Endothelial cell of umbilical vein (primary cell): ENCODE measurements around the gene NTN1. TPM values are rescaled to one million over a fixed set of nuclear protein-coding genes. Genes with fewer than 3 reads are reported as not detected.

Experiments
- BruUV-seq: library from RNA; stranded (reverse); fragments of 400-500 nt; replicated peaks from 2 replicates; lab custom pipeline; 2021; lab: Mats Ljungman, UMichigan
- CTCF ChIA-PET: fragments of 300-600, 350-600 bp; sonication (Branson Sonifier 250); formaldehyde crosslinking; loops from one replicate; lab custom pipeline; 2021; ENCODE audit warnings: antibody characterized with exemption, inconsistent platforms; lab: Charles Lee
- POLR2A ChIA-PET: fragments of 300-600, 350-600 bp; sonication (Branson Sonifier 250); formaldehyde crosslinking; loops from one replicate; lab custom pipeline; 2021; ENCODE audit warnings: antibody characterized with exemption, inconsistent platforms; lab: Charles Lee
- DNase-seq: peaks from one replicate; pipeline ENCODE4 v3.0.0-alpha.2; 2011; ENCODE audit warnings: low read depth, low spot score
- FAIRE-seq: peaks from 2 replicates; lab custom pipeline; 2011; peaks lifted over from hg19 to GRCh38; lab: Jason Lieb, UNC
- H2AFZ ChIP-seq: 2 replicates; pipeline ENCODE4 v1.6.0; 2012; ENCODE audit warnings: low read depth, low read length, control low read depth, inconsistent platforms
- H3K27ac ChIP-seq: 2 replicates; pipeline ENCODE4 v1.5.1; 2011; ENCODE audit warnings: low read depth, mild to moderate bottlenecking, control low read depth, low read length, moderate library complexity; ENCODE audit not compliant: insufficient read depth
- H3K27me3 ChIP-seq, 2 experiments: 2 replicates each; pipeline versions ENCODE4 v1.6.0 to v1.6.1; 2011; ENCODE audit warnings: low read length in 2 of 2, mixed read lengths in 1 of 2; ENCODE audit not compliant: control insufficient read depth in 2 of 2, insufficient read depth in 2 of 2
- H3K36me3 ChIP-seq, 2 experiments: 2 replicates in 1 of 2; 3 replicates in 1 of 2; pipeline ENCODE4 v1.5.1; 2011; ENCODE audit warnings: low read length in 2 of 2, mild to moderate bottlenecking in 1 of 2, moderate library complexity in 1 of 2; ENCODE audit not compliant: control insufficient read depth in 2 of 2, insufficient read depth in 2 of 2; ENCODE audit errors: extremely low read depth in 1 of 2
- H3K4me1 ChIP-seq: 3 replicates; pipeline ENCODE4 v1.5.1; 2011; ENCODE audit warnings: mild to moderate bottlenecking, low read length; ENCODE audit not compliant: control insufficient read depth, insufficient read depth; ENCODE audit errors: extremely low read depth
- H3K4me2 ChIP-seq: 2 replicates; pipeline ENCODE4 v1.6.1; 2011; ENCODE audit warnings: low read length, control low read depth, mixed read lengths; ENCODE audit not compliant: insufficient read depth
- H3K4me3 ChIP-seq, 3 experiments: fragments of 200-600 bp in 1 of 3; sonication (generic), shearing (Covaris generic) in 1 of 3; replicated peaks in 1 of 3; 2 replicates each; pipeline ENCODE4 v1.5.1; 2011 to 2016; ENCODE audit warnings: control low read depth in 3 of 3, low read length in 3 of 3, mild to moderate bottlenecking in 2 of 3, inconsistent platforms in 1 of 3, low read depth in 1 of 3, moderate library complexity in 1 of 3; ENCODE audit not compliant: insufficient read depth in 1 of 3
- H3K79me2 ChIP-seq: 2 replicates; pipeline ENCODE4 v1.6.0; 2012; ENCODE audit warnings: low read length, inconsistent platforms; ENCODE audit not compliant: control insufficient read depth, insufficient read depth
- H3K9ac ChIP-seq: replicated peaks from 2 replicates; pipeline ENCODE3; 2011; ENCODE audit warnings: low read length, control low read depth; ENCODE audit not compliant: insufficient read depth; ENCODE audit errors: extremely low read depth
- H3K9me1 ChIP-seq: replicated peaks from 3 replicates; pipeline ENCODE4 v1.6.0; 2011; ENCODE audit warnings: mild to moderate bottlenecking, low read length; ENCODE audit not compliant: control insufficient read depth, insufficient read depth; ENCODE audit errors: extremely low read depth
- H3K9me3 ChIP-seq: replicated peaks from 2 replicates; pipeline ENCODE4 v1.5.1; 2012; ENCODE audit warnings: low read length, inconsistent platforms; ENCODE audit not compliant: control insufficient read depth, insufficient read depth
- H4K20me1 ChIP-seq: replicated peaks from 2 replicates; pipeline ENCODE3; 2011; ENCODE audit warnings: mild to moderate bottlenecking, low read length; ENCODE audit not compliant: control insufficient read depth, insufficient read depth; ENCODE audit errors: extremely low read depth
- CTCF ChIP-seq, 2 donors: IDR thresholded peaks; 1 replicate in 1 of 2; 2 replicates in 1 of 2; pipeline ENCODE4 v1.5.1; 2011; ENCODE audit warnings: low read length in 2 of 2, mild to moderate bottlenecking in 2 of 2, moderate library complexity in 2 of 2, control low read depth in 1 of 2, inconsistent platforms in 1 of 2, low read depth in 1 of 2; ENCODE audit not compliant: insufficient read depth in 1 of 2; ENCODE audit errors: extremely low read depth in 1 of 2
- EZH2 ChIP-seq: IDR thresholded peaks from 2 replicates; pipeline ENCODE4 v1.6.1; 2012; ENCODE audit warnings: borderline replicate concordance, low read depth, mild to moderate bottlenecking, moderate library complexity, low read length, inconsistent platforms; ENCODE audit not compliant: severe bottlenecking
- FOS ChIP-seq: IDR thresholded peaks from 2 replicates; pipeline ENCODE4 v1.6.1; 2011; ENCODE audit warnings: mild to moderate bottlenecking, low read length, moderate library complexity, borderline replicate concordance; ENCODE audit not compliant: insufficient read depth
- GATA2 ChIP-seq: IDR thresholded peaks from 2 replicates; pipeline ENCODE4 v1.7.0; 2011; ENCODE audit warnings: low read depth, mild to moderate bottlenecking, moderate library complexity, mixed read lengths, low read length; ENCODE audit not compliant: insufficient read length, insufficient read depth
- JUN ChIP-seq: IDR thresholded peaks from 2 replicates; pipeline ENCODE4 v1.6.1; 2011; ENCODE audit warnings: borderline replicate concordance, low read depth; ENCODE audit not compliant: insufficient read length, insufficient read depth
- MYC ChIP-seq: IDR thresholded peaks from one replicate; pipeline ENCODE4 v1.6.1; 2011; ENCODE audit warnings: mild to moderate bottlenecking, low read depth, low read length
- POLR2A ChIP-seq: IDR thresholded peaks from 2 replicates; pipeline ENCODE4 v1.6.1; 2012; ENCODE audit warnings: low read depth, mild to moderate bottlenecking, control low read depth, low read length
- POLR2AphosphoS5 ChIP-seq: IDR thresholded peaks from 2 replicates; pipeline ENCODE4 v1.6.1; 2012; ENCODE audit warnings: low read depth, mild to moderate bottlenecking, control low read depth, low read length, moderate library complexity; ENCODE audit not compliant: insufficient read depth
- dilution Hi-C: fragments of 300-500 bp; cut with MboI; formaldehyde crosslinking; loops from one replicate; pipeline ENCODE4 v1.15.0; 2019; ENCODE audit warnings: low sequenced_read_pairs; ENCODE audit not compliant: extremely low pct_ligation_motif_present
- intact Hi-C: fragments of 100-400 bp; cut with micrococcal nuclease; formaldehyde crosslinking; loops from one replicate; pipeline ENCODE4 v1.10.0; 2022
- polyA plus RNA-seq, 4 experiments: library from polyadenylated mRNA; depleted of rRNA in 3 of 4; stranded (reverse) in 3 of 4; unstranded in 1 of 4; fragments of >200 nt; gene quantifications; 2 replicates each; pipeline versions ENCODE4 v1.2.1 to v1.2.3, GENCODE V29; 2011 to 2012; ENCODE audit warnings: missing spikeins in 1 of 4
- total RNA-seq: library from RNA; stranded (reverse); gene quantifications from 2 replicates; pipeline ENCODE4 v1.2.3, GENCODE V29; 2021
- TF ChIP-seq, protein P1 (sequence below): IDR thresholded peaks from 2 replicates; pipeline ENCODE4 v1.6.1; 2011; ENCODE audit not compliant: insufficient read depth, insufficient read length

NTN1 gene
- total and polyA plus RNA-seq, 2 donors (not counting 3 experiments of a cell fraction or from before 2014, with no cell fraction given), result 0.10 to 0.18 TPM

GRCh38 chr17:9054126-9054975 is 33.0 kb downstream of the NTN1 start:
- H3K9ac ChIP-seq, result no peak overlapping the region
- no peaks in the 10 kb centered on the region for H3K27me3 ChIP-seq
- CTCF ChIA-PET, result no interaction called here
- no peak overlapping the region for H3K4me2 ChIP-seq
- dilution Hi-C loops (no loop called here), intact Hi-C loops (no loop called here)
- no TSS peak for BruUV-seq
- no peaks in the 10 kb centered on the region for H4K20me1 ChIP-seq
- H2AFZ ChIP-seq, result no peak overlapping the region
- H3K27ac ChIP-seq, result no peak overlapping the region
- H3K79me2 ChIP-seq, result no peaks in the 10 kb centered on the region
- POLR2A ChIA-PET, result no interaction called here
- no peak for TF ChIP-seq MYC
- TF ChIP-seq, protein P1, sequence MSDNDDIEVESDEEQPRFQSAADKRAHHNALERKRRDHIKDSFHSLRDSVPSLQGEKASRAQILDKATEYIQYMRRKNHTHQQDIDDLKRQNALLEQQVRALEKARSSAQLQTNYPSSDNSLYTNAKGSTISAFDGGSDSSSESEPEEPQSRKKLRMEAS, result no peak
- TF ChIP-seq GATA2, result no peak
- no peak for TF ChIP-seq EZH2
- TF ChIP-seq JUN, result no peak
- TF ChIP-seq FOS, result no peak
- H3K4me1 ChIP-seq, result no peaks in the 10 kb centered on the region
- FAIRE-seq, result no peak
- DNase-seq, result no peak
- no peaks in the 10 kb centered on the region for H3K9me3 ChIP-seq
- no peak overlapping the region for H3K4me3 ChIP-seq
- no peaks in the 10 kb centered on the region for H3K9me1 ChIP-seq
- no peaks in the 10 kb centered on the region for H3K36me3 ChIP-seq

GRCh38 chr17:9055281-9055680 is 34.0 kb downstream of the NTN1 start:
- Histone ChIP-seq H3K9me3 (no peaks in the 10 kb centered on the region), H3K9me1 (no peaks in the 10 kb centered on the region), H3K4me3 (no peak overlapping the region), H3K4me1 (no peaks in the 10 kb centered on the region), H3K36me3 (no peaks in the 10 kb centered on the region), H2AFZ (no peak overlapping the region), H3K9ac (no peak overlapping the region), H3K79me2 (no peaks in the 10 kb centered on the region), H3K27me3 (no peaks in the 10 kb centered on the region), H3K27ac (no peak overlapping the region), H4K20me1 (no peaks in the 10 kb centered on the region), H3K4me2 (no peak overlapping the region)
- POLR2A ChIA-PET, result no interaction called here
- no TSS peak for BruUV-seq
- dilution Hi-C loops, result no loop called here
- CTCF ChIA-PET, result no interaction called here
- intact Hi-C loops, result no loop called here
- no peak for FAIRE-seq
- no peak for DNase-seq
- TF ChIP-seq MYC (no peak), POLR2AphosphoS5 (no peak), GATA2 (no peak), EZH2 (no peak), POLR2A (no peak), CTCF (IDR thresholded peaks at IDR 0.05; ENCODE audit: extremely low read depth in 1 of 2, insufficient read depth in 1 of 2, low read depth in 1 of 2, low read length in 2 of 2) (no peak), JUN (no peak), FOS (no peak)
- TF ChIP-seq, protein P1, result no peak
